Endometrium (tissue), 2 donors: ENCODE data around the gene ARSB.
A peak's percentile ranks its signal among the peaks of the same experiment; 100 is the strongest.

Experiments
- FAIRE-seq: peaks from 2 replicates; lab custom pipeline; 2012; peaks lifted over from hg19 to GRCh38; lab: Jason Lieb, UNC
- donor health status: control.
- donor health status: control.

ARSB gene

GRCh38 chr5:78804995-78805394, 180.1 kb downstream of the ARSB start:
- no peak for FAIRE-seq

GRCh38 chr5:78803941-78804340, 181.2 kb downstream of the ARSB start:
- FAIRE-seq = no peak

GRCh38 chr5:78803353-78803752, 181.8 kb downstream of the ARSB start:
- FAIRE-seq = no peak

GRCh38 chr5:78801413-78801812, 183.7 kb downstream of the ARSB start:
- no peak for FAIRE-seq

GRCh38 chr5:78799266-78800017, 185.7 kb downstream of the ARSB start:
- no peak for FAIRE-seq

GRCh38 chr5:78798673-78799029, 186.5 kb downstream of the ARSB start:
- FAIRE-seq = no peak

GRCh38 chr5:78797936-78798672, 187.0 kb downstream of the ARSB start:
- no peak for FAIRE-seq

- peak; percentile 4 for FAIRE-seq
Observed at GRCh38 chr5:78795757-78796156, 189.4 kb downstream of the ARSB start.

GRCh38 chr5:78794693-78795215, 190.4 kb downstream of the ARSB start:
- no peak for FAIRE-seq

GRCh38 chr5:78793907-78794662, 191.0 kb downstream of the ARSB start:
- no peak for FAIRE-seq

GRCh38 chr5:78792345-78793055, 192.6 kb downstream of the ARSB start:
- no peak for FAIRE-seq

- no peak for FAIRE-seq
Observed at GRCh38 chr5:78791501-78792100, 193.5 kb downstream of the ARSB start.

- peak; percentile 50 for FAIRE-seq
Observed at GRCh38 chr5:78787783-78788182, 197.3 kb downstream of the ARSB start.

GRCh38 chr5:78785454-78785853, 199.7 kb downstream of the ARSB start:
- no peak for FAIRE-seq

- peak; percentile 99 for FAIRE-seq
Observed at GRCh38 chr5:78783434-78784130, 201.5 kb downstream of the ARSB start.

- no peak for FAIRE-seq
Observed at GRCh38 chr5:78782728-78783127, 202.4 kb downstream of the ARSB start.

GRCh38 chr5:78781611-78782286, 203.4 kb downstream of the ARSB start:
- FAIRE-seq = no peak

GRCh38 chr5:78779771-78780616, 205.1 kb downstream of the ARSB start:
- FAIRE-seq = no peak

- FAIRE-seq = no peak
Observed at GRCh38 chr5:78779262-78779661, 205.8 kb downstream of the ARSB start.
